ENCODE data around the gene CARF. TPM values are rescaled to one million over a fixed set of nuclear protein-coding genes. Genes with fewer than 3 reads are reported as not detected.

CARF gene
- total and polyA plus RNA-seq, 2 of the 13 experiments (the other 11 are each of a cell fraction or from before 2014, with no cell fraction given) = 3.0 to 5.4 TPM

DNA sequence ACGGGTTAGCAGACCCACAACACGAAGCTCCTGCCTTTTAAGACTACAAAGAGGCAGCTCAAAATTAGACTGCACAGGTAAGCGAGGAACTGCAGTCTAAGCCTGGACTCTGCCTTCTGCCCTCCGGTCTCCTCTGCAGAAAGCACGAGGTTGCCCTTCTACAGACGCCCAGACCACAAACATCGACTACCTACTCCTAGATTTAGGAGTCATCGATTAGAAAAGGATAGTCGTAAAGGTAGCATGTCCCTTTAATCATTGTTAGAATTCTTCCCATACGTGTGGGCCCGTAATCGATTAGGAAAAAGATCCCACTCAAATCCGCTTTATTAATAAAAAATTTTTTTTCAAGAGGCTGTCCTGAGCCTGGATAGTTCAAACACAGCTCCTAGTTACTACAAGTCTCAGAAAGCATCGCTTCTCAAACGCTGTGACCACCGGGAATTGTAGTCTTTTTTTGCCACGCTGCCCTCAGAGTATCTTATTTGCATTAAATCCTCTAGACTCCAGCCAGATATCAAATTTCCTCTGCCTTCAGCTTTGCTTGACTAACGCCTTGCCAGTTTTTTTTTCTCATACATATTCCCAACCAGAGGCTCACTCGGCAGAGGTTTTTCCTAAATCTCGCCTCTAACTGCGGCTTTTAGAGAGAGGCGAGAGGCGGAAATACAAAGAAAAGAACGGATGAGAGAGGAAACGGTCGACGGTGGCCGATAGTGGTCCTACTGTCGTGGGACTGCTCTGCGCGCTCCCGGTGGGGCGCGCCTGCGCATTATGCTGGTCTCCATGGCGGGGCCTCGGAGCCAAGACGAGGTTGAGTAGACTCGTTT lies at the start of gene CARF, which contains the start of gene WDR12 (continued):
- TF ChIP-seq, protein P1, sequence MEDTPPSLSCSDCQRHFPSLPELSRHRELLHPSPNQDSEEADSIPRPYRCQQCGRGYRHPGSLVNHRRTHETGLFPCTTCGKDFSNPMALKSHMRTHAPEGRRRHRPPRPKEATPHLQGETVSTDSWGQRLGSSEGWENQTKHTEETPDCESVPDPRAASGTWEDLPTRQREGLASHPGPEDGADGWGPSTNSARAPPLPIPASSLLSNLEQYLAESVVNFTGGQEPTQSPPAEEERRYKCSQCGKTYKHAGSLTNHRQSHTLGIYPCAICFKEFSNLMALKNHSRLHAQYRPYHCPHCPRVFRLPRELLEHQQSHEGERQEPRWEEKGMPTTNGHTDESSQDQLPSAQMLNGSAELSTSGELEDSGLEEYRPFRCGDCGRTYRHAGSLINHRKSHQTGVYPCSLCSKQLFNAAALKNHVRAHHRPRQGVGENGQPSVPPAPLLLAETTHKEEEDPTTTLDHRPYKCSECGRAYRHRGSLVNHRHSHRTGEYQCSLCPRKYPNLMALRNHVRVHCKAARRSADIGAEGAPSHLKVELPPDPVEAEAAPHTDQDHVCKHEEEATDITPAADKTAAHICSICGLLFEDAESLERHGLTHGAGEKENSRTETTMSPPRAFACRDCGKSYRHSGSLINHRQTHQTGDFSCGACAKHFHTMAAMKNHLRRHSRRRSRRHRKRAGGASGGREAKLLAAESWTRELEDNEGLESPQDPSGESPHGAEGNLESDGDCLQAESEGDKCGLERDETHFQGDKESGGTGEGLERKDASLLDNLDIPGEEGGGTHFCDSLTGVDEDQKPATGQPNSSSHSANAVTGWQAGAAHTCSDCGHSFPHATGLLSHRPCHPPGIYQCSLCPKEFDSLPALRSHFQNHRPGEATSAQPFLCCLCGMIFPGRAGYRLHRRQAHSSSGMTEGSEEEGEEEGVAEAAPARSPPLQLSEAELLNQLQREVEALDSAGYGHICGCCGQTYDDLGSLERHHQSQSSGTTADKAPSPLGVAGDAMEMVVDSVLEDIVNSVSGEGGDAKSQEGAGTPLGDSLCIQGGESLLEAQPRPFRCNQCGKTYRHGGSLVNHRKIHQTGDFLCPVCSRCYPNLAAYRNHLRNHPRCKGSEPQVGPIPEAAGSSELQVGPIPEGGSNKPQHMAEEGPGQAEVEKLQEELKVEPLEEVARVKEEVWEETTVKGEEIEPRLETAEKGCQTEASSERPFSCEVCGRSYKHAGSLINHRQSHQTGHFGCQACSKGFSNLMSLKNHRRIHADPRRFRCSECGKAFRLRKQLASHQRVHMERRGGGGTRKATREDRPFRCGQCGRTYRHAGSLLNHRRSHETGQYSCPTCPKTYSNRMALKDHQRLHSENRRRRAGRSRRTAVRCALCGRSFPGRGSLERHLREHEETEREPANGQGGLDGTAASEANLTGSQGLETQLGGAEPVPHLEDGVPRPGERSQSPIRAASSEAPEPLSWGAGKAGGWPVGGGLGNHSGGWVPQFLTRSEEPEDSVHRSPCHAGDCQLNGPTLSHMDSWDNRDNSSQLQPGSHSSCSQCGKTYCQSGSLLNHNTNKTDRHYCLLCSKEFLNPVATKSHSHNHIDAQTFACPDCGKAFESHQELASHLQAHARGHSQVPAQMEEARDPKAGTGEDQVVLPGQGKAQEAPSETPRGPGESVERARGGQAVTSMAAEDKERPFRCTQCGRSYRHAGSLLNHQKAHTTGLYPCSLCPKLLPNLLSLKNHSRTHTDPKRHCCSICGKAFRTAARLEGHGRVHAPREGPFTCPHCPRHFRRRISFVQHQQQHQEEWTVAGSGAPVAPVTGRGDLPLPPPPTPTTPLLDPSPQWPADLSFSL (CRISPR knock-in tag; IDR thresholded peaks at IDR 0.05) = peak; percentile 44; the same call in 1 of the 2 replicates
- TF ChIP-seq, protein P2, sequence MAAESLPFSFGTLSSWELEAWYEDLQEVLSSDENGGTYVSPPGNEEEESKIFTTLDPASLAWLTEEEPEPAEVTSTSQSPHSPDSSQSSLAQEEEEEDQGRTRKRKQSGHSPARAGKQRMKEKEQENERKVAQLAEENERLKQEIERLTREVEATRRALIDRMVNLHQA (CRISPR knock-in tag; IDR thresholded peaks at IDR 0.05) = no peak
- TF ChIP-seq PCBP2 (optimal IDR thresholded peaks at IDR 0.05; ENCODE audit: low read depth, low read length, poor library complexity, severe bottlenecking) (no peak), ZNF704 (CRISPR knock-in tag; IDR thresholded peaks at IDR 0.05; ENCODE audit: borderline replicate concordance) (peak; percentile 23; the same call in 1 of the 2 replicates), NPAS2 (CRISPR knock-in tag; IDR thresholded peaks at IDR 0.05; ENCODE audit: borderline replicate concordance) (no peak), GLI4 (CRISPR knock-in tag; IDR thresholded peaks at IDR 0.05; ENCODE audit: borderline replicate concordance) (no peak), PRDM4 (CRISPR knock-in tag; IDR thresholded peaks at IDR 0.05; ENCODE audit: borderline replicate concordance) (no peak), MNT (IDR thresholded peaks at IDR 0.05) (peak; percentile 89), RXRA (CRISPR knock-in tag; IDR thresholded peaks at IDR 0.05) (0 out of 2 replicates have a peak, but pooled peaks have one; percentile 40), FLYWCH1 (CRISPR knock-in tag; IDR thresholded peaks at IDR 0.05) (no peak), SAP130 (CRISPR knock-in tag; IDR thresholded peaks at IDR 0.05; ENCODE audit: low read depth) (peak; percentile 98)
- TF ChIP-seq, protein P3, sequence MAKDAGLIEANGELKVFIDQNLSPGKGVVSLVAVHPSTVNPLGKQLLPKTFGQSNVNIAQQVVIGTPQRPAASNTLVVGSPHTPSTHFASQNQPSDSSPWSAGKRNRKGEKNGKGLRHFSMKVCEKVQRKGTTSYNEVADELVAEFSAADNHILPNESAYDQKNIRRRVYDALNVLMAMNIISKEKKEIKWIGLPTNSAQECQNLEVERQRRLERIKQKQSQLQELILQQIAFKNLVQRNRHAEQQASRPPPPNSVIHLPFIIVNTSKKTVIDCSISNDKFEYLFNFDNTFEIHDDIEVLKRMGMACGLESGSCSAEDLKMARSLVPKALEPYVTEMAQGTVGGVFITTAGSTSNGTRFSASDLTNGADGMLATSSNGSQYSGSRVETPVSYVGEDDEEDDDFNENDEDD (CRISPR knock-in tag; IDR thresholded peaks at IDR 0.05; ENCODE audit: borderline replicate concordance) = peak; percentile 44; the same call in 1 of the 2 replicates
- TF ChIP-seq, protein P4, sequence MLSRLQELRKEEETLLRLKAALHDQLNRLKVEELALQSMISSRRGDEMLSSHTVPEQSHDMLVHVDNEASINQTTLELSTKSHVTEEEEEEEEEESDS (CRISPR knock-in tag; IDR thresholded peaks at IDR 0.05; ENCODE audit: borderline replicate concordance) = no peak

Measured in HepG2 (cell line).